Activated naive CD4-positive, alpha-beta T cell treated with anti-CD3 and anti-CD28 coated beads, Interleukin-2, amount 50 U/mL, for 24 hours (primary cell): ENCODE results near the gene SNX14.

Experiments used
- H3K27ac Mint-ChIP-seq: one replicate; pipeline ENCODE4 v1.8.0; 2021; ENCODE audit warnings: mild to moderate bottlenecking, mixed read lengths
- H3K27me3 Mint-ChIP-seq: one replicate; pipeline ENCODE4 v1.8.0; 2021; ENCODE audit warnings: mixed read lengths
- H3K36me3 Mint-ChIP-seq: one replicate; pipeline ENCODE4 v1.8.0; 2021; ENCODE audit warnings: mixed read lengths
- H3K4me1 Mint-ChIP-seq: one replicate; pipeline ENCODE4 v1.8.0; 2021; ENCODE audit warnings: mixed read lengths
- H3K4me3 Mint-ChIP-seq: one replicate; pipeline ENCODE4 v1.8.0; 2021; ENCODE audit warnings: mild to moderate bottlenecking, mixed read lengths
- H3K9me3 Mint-ChIP-seq: one replicate; pipeline ENCODE4 v1.8.0; 2021; ENCODE audit warnings: mixed read lengths

The SNX14 gene

DNA sequence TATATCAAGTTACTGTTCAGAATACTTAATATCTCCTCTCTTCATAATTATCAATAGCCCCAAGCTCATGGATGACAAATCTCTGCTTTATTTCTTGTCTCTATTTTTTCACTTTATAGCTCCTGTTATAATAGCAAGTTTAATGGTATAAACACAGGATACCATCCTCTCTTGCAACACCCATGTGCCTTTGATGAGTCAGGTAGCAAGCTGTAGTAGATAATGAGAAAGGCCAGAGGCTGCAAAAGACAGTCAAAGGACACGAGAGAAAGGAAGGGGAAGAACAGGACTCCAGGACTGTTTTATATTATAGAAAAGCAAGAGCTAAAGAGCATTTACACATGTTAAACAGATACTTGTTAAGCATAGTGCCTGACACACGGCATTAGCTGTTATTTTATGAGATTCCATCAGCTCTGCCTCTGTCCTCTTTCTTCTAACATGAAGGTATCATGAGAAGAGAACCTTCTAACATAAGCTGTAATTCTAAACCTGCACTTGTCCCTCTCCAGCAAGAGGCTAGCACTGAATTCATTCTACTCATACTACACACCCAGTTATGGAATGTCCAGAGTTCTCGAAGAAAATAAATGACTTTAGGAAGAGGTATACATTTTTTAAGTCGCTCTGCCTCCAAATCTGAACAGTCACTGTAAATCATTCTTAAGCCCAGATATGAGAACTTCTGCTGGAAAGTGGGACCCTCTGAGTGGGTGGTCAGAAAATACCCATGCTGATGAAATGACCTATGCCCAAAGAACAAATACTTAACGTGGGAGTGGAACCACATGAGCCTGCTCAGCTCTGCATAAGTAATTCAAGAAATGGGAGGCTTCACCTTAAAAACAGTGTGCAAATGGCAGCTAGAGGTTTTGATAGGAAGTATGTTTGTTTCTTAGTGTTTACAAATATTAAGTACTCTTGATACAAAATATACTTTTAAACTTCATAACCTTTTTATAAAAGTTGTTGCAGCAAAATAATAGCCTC is 98.8 kb downstream of the SNX14 start:
- Mint-ChIP-seq H3K9me3 (peaks cover 7% of the 10 kb centered on the region), H3K36me3 (peaks cover 13% of the 10 kb centered on the region), H3K27ac (no peak overlapping the region), H3K4me1 (peaks cover 10% of the 10 kb centered on the region), H3K27me3 (no peaks in the 10 kb centered on the region), H3K4me3 (no peak overlapping the region)

DNA sequence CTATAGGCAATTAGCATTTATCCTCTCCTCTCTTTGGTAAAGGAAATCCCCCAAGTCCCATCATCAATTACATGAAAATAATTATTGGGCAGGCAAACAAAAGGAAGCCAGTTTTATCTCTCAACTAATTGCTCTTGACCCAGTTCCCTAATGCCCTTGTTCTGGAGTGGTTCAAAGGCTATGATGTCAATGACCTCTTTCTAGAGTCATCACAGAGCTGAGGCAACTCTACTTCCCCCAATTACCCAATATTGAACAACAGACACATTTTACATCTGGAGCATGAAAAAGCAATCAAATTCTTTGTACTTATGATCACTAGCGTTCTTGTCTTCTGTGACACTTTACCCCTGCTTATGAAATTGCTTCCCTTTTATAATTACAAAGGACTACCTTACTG is 100.3 kb downstream of the SNX14 start:
- peaks cover 7% of the 10 kb centered on the region for H3K9me3 Mint-ChIP-seq
- no peaks in the 10 kb centered on the region for H3K27me3 Mint-ChIP-seq
- no peak overlapping the region for H3K27ac Mint-ChIP-seq
- H3K36me3 Mint-ChIP-seq = peaks cover 9% of the 10 kb centered on the region
- H3K4me1 Mint-ChIP-seq = no peaks in the 10 kb centered on the region
- no peak overlapping the region for H3K4me3 Mint-ChIP-seq

- H3K36me3 Mint-ChIP-seq = no peaks in the 10 kb centered on the region
- no peaks in the 10 kb centered on the region for H3K27me3 Mint-ChIP-seq
- H3K4me1 Mint-ChIP-seq = no peaks in the 10 kb centered on the region
Observed at GRCh38 chr6:85490516-85491248, 103.0 kb downstream of the SNX14 start.

DNA sequence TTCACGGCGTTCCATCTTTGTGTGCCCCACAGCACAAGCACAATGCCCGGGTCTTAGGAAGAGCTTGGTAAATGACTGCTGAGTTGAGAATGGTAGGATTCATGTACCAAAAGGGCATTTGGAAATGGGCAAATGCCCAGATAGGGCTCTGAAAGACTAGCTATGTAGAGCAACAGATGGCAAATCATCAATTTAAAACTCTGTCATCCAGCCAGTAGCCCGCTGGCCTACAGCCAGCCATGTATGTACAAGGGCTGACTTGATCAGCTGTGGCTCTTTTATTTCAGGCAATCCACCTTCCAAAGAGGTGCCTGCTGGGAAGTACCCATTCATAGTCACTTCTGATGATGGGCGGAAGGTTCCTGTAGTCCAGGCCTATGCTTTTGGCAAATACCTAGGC is 108.7 kb downstream of the SNX14 start:
- no peak overlapping the region for H3K4me3 Mint-ChIP-seq
- no peaks in the 10 kb centered on the region for H3K9me3 Mint-ChIP-seq
- no peak overlapping the region for H3K27ac Mint-ChIP-seq
- H3K4me1 Mint-ChIP-seq = peaks cover 5% of the 10 kb centered on the region
- H3K27me3 Mint-ChIP-seq = peaks cover 6% of the 10 kb centered on the region
- H3K36me3 Mint-ChIP-seq = no peaks in the 10 kb centered on the region

More at GRCh38 chr6:85490516-85491248, 103.0 kb downstream of the SNX14 start:
- H3K4me3 Mint-ChIP-seq = no peak overlapping the region
- H3K27ac Mint-ChIP-seq = no peak overlapping the region
- H3K9me3 Mint-ChIP-seq = no peaks in the 10 kb centered on the region

DNA sequence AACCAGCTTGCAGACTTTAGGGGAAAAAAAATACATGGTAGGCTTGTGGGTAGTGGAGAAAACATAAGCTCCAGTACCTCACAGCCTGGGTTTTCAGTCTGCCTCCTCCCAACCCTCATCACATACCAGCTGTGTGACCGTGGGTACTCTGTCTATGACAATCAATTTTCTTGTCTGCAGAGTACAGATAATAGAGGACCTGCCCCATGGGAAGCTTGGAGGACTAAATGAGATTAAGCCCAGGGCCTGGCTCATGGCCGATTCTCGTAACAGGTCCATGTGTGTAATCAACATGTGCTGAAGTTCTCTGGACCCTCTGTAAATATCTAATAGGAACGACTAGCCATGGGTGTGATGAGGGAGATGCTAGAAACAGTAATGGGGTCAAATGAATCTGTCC is 109.8 kb downstream of the SNX14 start:
- Mint-ChIP-seq H3K4me1 (peaks cover 5% of the 10 kb centered on the region), H3K4me3 (no peak overlapping the region), H3K9me3 (no peaks in the 10 kb centered on the region), H3K36me3 (no peaks in the 10 kb centered on the region), H3K27me3 (peaks cover 6% of the 10 kb centered on the region), H3K27ac (no peak overlapping the region)

DNA sequence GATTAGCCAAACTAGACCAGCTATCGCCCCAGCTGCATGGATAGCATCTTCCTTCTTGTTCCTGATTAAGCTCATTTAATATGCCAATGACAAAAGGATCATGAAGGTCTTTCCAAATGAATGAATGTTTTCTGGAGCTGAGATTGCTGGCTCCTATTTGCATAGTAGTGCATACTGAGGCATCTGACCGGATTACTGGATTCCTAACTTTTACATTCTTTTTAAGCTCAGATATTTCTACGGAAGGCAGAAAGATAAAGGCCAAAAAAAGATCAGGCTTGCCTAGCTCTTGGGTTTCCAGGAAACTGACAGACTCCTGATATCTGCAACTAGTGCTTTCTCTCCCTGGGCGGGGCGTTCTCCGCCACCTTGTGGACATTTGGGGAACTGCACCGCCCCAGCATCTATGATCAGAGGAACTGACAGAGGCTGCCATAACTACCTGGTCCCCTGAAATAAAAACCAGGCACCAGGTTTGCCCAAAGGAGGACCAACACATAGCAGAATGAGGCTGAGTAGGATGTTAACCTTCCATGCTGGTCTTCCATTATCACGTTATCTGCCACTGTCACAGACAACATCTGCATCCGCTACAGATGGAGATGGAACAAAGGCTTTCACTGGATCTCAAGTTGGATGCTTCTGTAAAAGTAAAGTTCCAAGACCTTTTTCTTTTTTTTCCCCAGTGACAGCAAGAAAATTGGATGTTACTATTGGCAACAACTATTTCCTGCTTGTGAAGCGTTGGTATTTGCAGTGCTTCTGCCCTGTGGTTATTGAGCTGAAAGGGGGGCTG is 110.6 kb downstream of the SNX14 start:
- no peaks in the 10 kb centered on the region for H3K9me3 Mint-ChIP-seq
- H3K4me1 Mint-ChIP-seq = peaks cover 5% of the 10 kb centered on the region
- H3K27ac Mint-ChIP-seq = peak overlapping the region; percentile 5
- H3K4me3 Mint-ChIP-seq = no peak overlapping the region
- H3K27me3 Mint-ChIP-seq = peaks cover 6% of the 10 kb centered on the region
- H3K36me3 Mint-ChIP-seq = no peaks in the 10 kb centered on the region

DNA sequence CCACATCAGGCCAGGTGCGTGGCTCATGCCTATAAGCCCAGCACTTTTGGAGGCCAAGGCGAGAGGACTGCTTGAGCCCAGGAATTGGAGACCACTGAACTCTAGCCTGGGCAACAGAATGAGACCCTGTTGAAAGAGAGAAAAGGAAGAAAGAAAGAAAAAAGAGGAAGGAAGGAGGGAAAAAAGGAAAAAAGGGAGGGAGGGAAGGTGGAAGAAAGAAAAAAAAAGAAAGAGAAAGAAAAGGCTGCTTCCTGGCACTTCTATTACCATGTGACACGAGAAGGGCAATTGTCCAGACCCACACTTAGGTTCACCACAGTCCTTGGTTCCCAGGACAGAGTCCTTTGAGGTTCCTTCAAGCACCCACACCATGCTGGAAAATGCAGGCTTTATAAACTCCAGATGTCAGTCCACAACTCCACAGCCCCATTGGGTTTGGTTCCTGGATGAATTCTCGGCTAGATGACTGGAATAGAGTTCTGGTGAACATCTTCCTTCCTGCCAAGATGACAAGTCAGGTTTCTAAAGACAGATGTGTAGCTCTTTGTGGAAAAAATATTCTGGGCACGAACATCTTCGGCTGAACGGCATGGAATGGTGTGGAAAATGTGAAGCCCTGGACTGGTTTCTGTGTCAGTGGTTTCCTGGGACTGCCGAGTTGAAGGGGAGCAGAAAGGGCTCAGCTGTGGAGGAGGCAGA is 111.3 kb downstream of the SNX14 start:
- H3K4me3 Mint-ChIP-seq = no peak overlapping the region
- no peak overlapping the region for H3K27ac Mint-ChIP-seq
- H3K4me1 Mint-ChIP-seq = peaks cover 5% of the 10 kb centered on the region
- H3K36me3 Mint-ChIP-seq = no peaks in the 10 kb centered on the region
- peaks cover 6% of the 10 kb centered on the region for H3K27me3 Mint-ChIP-seq
- H3K9me3 Mint-ChIP-seq = no peaks in the 10 kb centered on the region

DNA sequence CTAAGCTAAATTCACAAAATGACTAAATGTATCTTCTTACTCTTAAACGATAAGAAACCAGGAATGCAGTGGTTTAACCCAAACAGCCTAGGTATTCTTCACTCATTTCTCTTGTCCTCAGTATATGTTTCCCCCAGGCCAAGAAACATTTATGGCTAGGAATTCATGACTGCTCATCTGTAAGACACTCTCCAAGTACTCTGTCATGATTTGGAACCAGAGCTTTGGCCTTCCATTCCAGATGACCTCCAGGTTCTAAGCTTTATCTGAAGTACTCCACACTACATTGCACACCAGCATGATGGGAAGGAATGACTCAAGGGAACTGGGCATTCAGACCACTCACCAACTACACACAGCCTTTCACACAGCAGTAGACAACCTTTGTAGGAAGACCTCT is 114.5 kb downstream of the SNX14 start:
- Mint-ChIP-seq H3K9me3 (no peaks in the 10 kb centered on the region), H3K27me3 (peaks cover 8% of the 10 kb centered on the region), H3K4me3 (no peak overlapping the region), H3K27ac (no peak overlapping the region), H3K36me3 (no peaks in the 10 kb centered on the region), H3K4me1 (peaks cover 5% of the 10 kb centered on the region)

DNA sequence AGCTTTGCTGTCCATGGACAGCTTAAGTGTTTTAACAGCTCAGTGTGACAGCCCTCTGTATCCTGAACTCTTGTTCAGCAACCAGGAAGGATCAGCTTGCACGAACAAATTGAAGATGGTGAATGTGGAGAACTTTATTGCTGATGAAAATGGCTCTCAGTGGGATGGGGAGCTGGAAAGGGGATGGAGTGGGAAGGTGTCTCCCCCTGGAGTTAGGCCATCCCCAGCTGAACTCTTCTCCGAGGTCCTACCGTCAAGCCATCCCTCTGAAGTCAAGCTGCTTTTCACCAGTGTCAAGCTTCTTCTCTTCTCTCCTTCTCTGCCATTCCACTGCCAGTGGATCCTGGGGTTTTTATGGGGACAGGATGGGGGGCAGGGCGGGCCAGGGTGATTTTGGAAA is 117.1 kb downstream of the SNX14 start:
- H3K27ac Mint-ChIP-seq = no peak overlapping the region
- H3K4me3 Mint-ChIP-seq = no peak overlapping the region

GRCh38 chr6:85473748-85474147 is 119.9 kb downstream of the SNX14 start:
- no peak overlapping the region for H3K27ac Mint-ChIP-seq
- no peaks in the 10 kb centered on the region for H3K36me3 Mint-ChIP-seq
- H3K4me3 Mint-ChIP-seq = no peak overlapping the region
- no peaks in the 10 kb centered on the region for H3K4me1 Mint-ChIP-seq
- peaks cover 1% of the 10 kb centered on the region for H3K27me3 Mint-ChIP-seq
- no peaks in the 10 kb centered on the region for H3K9me3 Mint-ChIP-seq

More for the DNA sequence above, 117.1 kb downstream of the SNX14 start:
- peaks cover 1% of the 10 kb centered on the region for H3K27me3 Mint-ChIP-seq
- H3K36me3 Mint-ChIP-seq = no peaks in the 10 kb centered on the region
- H3K4me1 Mint-ChIP-seq = no peaks in the 10 kb centered on the region
- H3K9me3 Mint-ChIP-seq = no peaks in the 10 kb centered on the region

DNA sequence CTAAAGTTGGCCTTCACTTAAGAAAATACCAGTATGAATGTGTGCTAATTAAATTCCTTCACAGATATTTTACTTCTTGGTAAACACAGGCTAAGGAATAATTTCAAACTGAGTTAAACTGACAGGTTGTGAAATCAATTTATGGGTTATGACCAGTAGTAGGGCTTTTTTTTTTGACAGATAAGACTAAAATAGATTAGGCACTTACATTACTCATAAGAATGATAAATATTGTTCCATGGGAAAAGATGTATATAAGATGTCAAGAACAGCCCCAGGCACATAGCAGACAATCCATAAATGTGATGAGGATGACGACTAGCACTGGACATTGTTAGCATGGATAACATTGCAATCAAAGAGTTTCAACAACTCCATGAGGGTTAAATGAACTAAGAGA is 120.9 kb downstream of the SNX14 start:
- H3K27me3 Mint-ChIP-seq = peaks cover 1% of the 10 kb centered on the region
- no peaks in the 10 kb centered on the region for H3K4me1 Mint-ChIP-seq
- no peaks in the 10 kb centered on the region for H3K36me3 Mint-ChIP-seq
- no peaks in the 10 kb centered on the region for H3K9me3 Mint-ChIP-seq
- H3K27ac Mint-ChIP-seq = no peak overlapping the region
- no peak overlapping the region for H3K4me3 Mint-ChIP-seq

- Mint-ChIP-seq H3K27me3 (peaks cover 1% of the 10 kb centered on the region), H3K4me1 (peaks cover 8% of the 10 kb centered on the region), H3K4me3 (no peak overlapping the region), H3K36me3 (no peaks in the 10 kb centered on the region), H3K27ac (no peak overlapping the region), H3K9me3 (no peaks in the 10 kb centered on the region)
Observed at GRCh38 chr6:85470023-85470410, 123.6 kb downstream of the SNX14 start.

- Mint-ChIP-seq H3K27me3 (peaks cover 1% of the 10 kb centered on the region), H3K4me1 (peaks cover 14% of the 10 kb centered on the region), H3K9me3 (no peaks in the 10 kb centered on the region), H3K36me3 (no peaks in the 10 kb centered on the region), H3K4me3 (no peak overlapping the region), H3K27ac (no peak overlapping the region)
Observed at GRCh38 chr6:85469276-85470022, 124.2 kb downstream of the SNX14 start.

GRCh38 chr6:85468326-85468725 is 125.3 kb downstream of the SNX14 start:
- H3K36me3 Mint-ChIP-seq = no peaks in the 10 kb centered on the region

More at GRCh38 chr6:85468326-85468725, 125.3 kb downstream of the SNX14 start:
- no peaks in the 10 kb centered on the region for H3K9me3 Mint-ChIP-seq
- H3K27ac Mint-ChIP-seq = no peak overlapping the region
- H3K4me3 Mint-ChIP-seq = no peak overlapping the region
- H3K4me1 Mint-ChIP-seq = peaks cover 22% of the 10 kb centered on the region
- peaks cover 1% of the 10 kb centered on the region for H3K27me3 Mint-ChIP-seq
